Activated B cell treated with CpG ODN at 0.5 μM for 24 hours (primary cell): ENCODE results near the gene ULBP1. TPM values are rescaled to one million over a fixed set of nuclear protein-coding genes. Genes with fewer than 3 reads are reported as not detected.
"Not testable (repeated sequence)": the region's sequence is repeated elsewhere in the genome, so short reads cannot be mapped to it uniquely, and the experiment has no call there.

Experiments used
- ATAC-seq: fragments of 200-7000 bp; cut with Tn5 transposase; one replicate; pipeline ENCODE4 v1.10.0; 2021; ENCODE audit warnings: low read depth, mild to moderate bottlenecking, moderate library complexity
- CTCF ChIA-PET: fragments of 350-600 bp; sonication (Branson Sonifier 250); formaldehyde crosslinking; loops from one replicate; lab custom pipeline; 2021; ENCODE audit warnings: antibody characterized with exemption; lab: Charles Lee
- POLR2A ChIA-PET: fragments of 350-600 bp; sonication (Branson Sonifier 250); formaldehyde crosslinking; loops from one replicate; lab custom pipeline; 2021; ENCODE audit warnings: antibody characterized with exemption; lab: Charles Lee
- DNase-seq: peaks from one replicate; pipeline ENCODE4 v3.0.0; 2022
- H3K27ac Mint-ChIP-seq: one replicate; pipeline ENCODE4 v1.8.0; 2020; ENCODE audit warnings: mixed read lengths
- H3K27me3 Mint-ChIP-seq: one replicate; pipeline ENCODE4 v1.8.0; 2021; ENCODE audit warnings: mixed read lengths
- H3K36me3 Mint-ChIP-seq: one replicate; pipeline ENCODE4 v1.8.0; 2021; ENCODE audit warnings: low read depth, mixed read lengths
- H3K4me1 Mint-ChIP-seq: one replicate; pipeline ENCODE4 v1.8.0; 2021; ENCODE audit warnings: mixed read lengths
- H3K4me3 Mint-ChIP-seq: one replicate; pipeline ENCODE4 v1.8.0; 2020; ENCODE audit warnings: mild to moderate bottlenecking, mixed read lengths
- H3K9me3 Mint-ChIP-seq: one replicate; pipeline ENCODE4 v1.8.0; 2020; ENCODE audit warnings: mixed read lengths
- intact Hi-C: fragments of 100-400 bp; cut with micrococcal nuclease; formaldehyde crosslinking; loops from one replicate; pipeline ENCODE4 v1.15.1; 2024
- total RNA-seq: library from RNA; stranded (reverse); gene quantifications from 2 replicates; pipeline ENCODE4 v1.2.3, GENCODE V29; 2022
- TF ChIP-seq, protein P1 (sequence below): fragments of 200-600 bp; IDR thresholded peaks from one replicate; pipeline ENCODE4 v1.8.0; 2022; ENCODE audit warnings: antibody characterized with exemption, mild to moderate bottlenecking

ULBP1 gene
- total RNA-seq, 1 donor from 2014 or later = 2.2 TPM

DNA sequence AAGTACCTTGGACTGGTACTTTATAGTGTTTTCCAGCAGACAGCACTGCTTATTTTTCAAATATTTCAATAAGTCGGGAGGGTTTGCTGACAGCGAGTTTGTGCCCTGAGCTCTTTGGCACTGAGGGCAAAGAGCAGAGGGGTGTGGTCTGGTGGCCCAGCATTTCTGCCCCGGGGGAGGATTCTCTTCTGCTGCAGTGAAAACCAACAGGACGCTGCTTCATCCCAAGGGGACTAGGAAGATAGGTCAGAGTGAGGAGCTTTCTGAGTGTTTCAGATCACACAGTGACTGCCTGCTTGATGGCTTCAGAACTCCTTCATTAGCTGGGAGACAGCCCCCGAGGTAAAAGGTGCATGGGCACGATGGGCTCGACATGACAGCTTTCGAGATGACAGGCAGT is 13.3 kb upstream of the ULBP1 start:
- H3K27ac Mint-ChIP-seq = no peak overlapping the region
- CTCF ChIA-PET = no interaction called here

DNA sequence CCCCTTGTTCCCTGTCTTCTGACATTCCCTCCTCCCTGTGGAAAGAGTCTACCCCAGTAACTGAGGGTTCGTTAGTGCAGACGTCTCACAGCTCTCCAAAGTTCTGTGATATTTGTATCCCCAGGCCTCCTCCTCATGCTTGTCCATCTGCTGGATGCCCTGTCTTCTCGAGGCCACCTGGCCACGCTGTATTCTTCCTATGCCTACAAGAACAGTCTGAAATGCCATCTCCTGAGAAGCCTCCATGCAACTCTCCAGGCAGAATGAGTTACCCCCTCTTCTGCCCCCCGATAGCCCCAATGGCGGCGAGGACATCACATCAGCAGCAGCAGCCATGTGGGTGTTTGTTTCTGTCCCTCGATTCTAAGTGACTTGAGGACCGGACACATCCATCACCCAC is 12.6 kb upstream of the ULBP1 start:
- TF ChIP-seq, protein P1, sequence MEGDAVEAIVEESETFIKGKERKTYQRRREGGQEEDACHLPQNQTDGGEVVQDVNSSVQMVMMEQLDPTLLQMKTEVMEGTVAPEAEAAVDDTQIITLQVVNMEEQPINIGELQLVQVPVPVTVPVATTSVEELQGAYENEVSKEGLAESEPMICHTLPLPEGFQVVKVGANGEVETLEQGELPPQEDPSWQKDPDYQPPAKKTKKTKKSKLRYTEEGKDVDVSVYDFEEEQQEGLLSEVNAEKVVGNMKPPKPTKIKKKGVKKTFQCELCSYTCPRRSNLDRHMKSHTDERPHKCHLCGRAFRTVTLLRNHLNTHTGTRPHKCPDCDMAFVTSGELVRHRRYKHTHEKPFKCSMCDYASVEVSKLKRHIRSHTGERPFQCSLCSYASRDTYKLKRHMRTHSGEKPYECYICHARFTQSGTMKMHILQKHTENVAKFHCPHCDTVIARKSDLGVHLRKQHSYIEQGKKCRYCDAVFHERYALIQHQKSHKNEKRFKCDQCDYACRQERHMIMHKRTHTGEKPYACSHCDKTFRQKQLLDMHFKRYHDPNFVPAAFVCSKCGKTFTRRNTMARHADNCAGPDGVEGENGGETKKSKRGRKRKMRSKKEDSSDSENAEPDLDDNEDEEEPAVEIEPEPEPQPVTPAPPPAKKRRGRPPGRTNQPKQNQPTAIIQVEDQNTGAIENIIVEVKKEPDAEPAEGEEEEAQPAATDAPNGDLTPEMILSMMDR = no peak

More for the DNA sequence above, 13.3 kb upstream of the ULBP1 start:
- Mint-ChIP-seq H3K4me1 (peaks cover 7% of the 10 kb centered on the region), H3K9me3 (no peaks in the 10 kb centered on the region), H3K27me3 (peaks cover 63% of the 10 kb centered on the region), H3K4me3 (no peak overlapping the region), H3K36me3 (no peaks in the 10 kb centered on the region)
- POLR2A ChIA-PET = no interaction called here
- TF ChIP-seq, protein P1 = no peak
- ATAC-seq = no peak
- no peak for DNase-seq
- intact Hi-C loops = no loop called here

DNA sequence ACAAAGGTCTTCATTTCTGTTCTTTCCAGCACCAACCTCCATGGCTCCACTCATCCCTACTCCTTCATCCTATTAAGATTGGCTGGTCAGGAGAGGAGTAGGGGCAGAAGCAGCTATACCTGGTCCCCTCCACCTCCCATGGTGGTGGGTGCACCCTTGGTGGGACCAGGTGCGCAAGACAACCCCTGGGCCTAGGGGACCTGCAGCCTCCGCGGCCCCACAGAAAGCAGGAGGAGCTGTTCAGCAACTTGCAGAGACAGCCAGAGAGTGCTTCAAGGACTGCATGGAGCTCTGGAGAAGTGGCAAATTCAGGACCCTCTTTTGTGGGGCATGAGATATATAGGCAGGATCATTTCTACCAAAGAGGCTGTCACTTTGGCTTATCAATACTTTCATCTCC is 12.1 kb upstream of the ULBP1 start:
- ChIA-PET POLR2A (no interaction called here), CTCF (interaction anchor here (2.5 kb wide), 1 partner anchor 65 kb away, joined by 10 read pairs; no protein-coding TSS in a partner anchor)
- Mint-ChIP-seq H3K4me1 (peaks cover 8% of the 10 kb centered on the region), H3K27me3 (peaks cover 69% of the 10 kb centered on the region), H3K27ac (no peak overlapping the region), H3K4me3 (no peak overlapping the region), H3K9me3 (no peaks in the 10 kb centered on the region), H3K36me3 (no peaks in the 10 kb centered on the region)
- TF ChIP-seq, protein P1 = no peak
- intact Hi-C loops = no loop called here
- no peak for DNase-seq
- no peak for ATAC-seq

More for the DNA sequence above, 12.6 kb upstream of the ULBP1 start:
- no peak for ATAC-seq
- peaks cover 8% of the 10 kb centered on the region for H3K4me1 Mint-ChIP-seq
- H3K4me3 Mint-ChIP-seq = no peak overlapping the region
- H3K27me3 Mint-ChIP-seq = peaks cover 70% of the 10 kb centered on the region
- POLR2A ChIA-PET = no interaction called here
- no peaks in the 10 kb centered on the region for H3K36me3 Mint-ChIP-seq
- no peak for DNase-seq
- no peak overlapping the region for H3K27ac Mint-ChIP-seq
- CTCF ChIA-PET = no interaction called here
- H3K9me3 Mint-ChIP-seq = no peaks in the 10 kb centered on the region
- intact Hi-C loops = no loop called here

DNA sequence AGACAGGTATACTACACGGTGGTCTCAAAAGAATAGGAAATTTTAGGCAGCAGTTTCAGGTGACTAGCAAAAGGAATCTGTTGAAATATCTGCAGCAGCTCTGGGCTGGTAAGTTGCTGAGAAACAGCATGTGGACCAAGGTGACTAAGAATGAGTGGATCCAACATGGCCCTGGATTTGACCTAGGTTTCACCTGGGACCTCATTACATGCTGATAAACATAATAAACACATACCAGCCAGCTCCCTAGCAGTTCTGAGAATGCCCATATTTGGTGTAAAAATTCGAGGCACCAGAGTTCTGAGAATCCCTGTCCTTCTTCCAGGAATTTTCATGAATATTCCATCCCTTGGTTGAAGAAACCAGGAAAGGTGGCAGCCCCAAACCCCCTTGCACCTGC is 10.4 kb upstream of the ULBP1 start:
- CTCF ChIA-PET = interaction anchor here (2.5 kb wide), 1 partner anchor 64 kb away, joined by 10 read pairs; no protein-coding TSS in a partner anchor
- DNase-seq, H3K36me3 Mint-ChIP-seq, H3K9me3 Mint-ChIP-seq, H3K4me3 Mint-ChIP-seq, POLR2A ChIA-PET, intact Hi-C loops, H3K4me1 Mint-ChIP-seq, H3K27ac Mint-ChIP-seq, ATAC-seq: not testable (repeated sequence)
- peaks cover 66% of the 10 kb centered on the region for H3K27me3 Mint-ChIP-seq

DNA sequence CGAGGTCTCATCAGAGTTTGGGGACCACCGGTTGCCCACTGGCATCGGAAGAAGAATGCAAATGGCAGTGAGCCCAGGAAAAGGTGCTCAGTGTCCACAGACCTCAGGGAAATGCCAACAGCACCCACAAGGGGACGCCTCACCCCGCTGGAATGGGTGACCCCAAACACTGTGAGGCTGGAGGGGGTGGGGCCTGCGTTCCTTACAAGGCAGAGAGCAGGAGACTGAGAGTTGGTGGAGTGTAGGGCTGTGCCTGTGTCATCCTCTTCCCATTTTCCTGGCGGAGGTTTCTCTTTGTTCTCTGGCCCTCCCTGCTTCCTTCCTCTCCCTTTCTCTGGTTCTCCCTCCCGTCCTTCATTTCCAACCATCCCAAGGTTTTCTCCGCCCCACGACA is 9.8 kb upstream of the ULBP1 start:
- H3K9me3 Mint-ChIP-seq, H3K36me3 Mint-ChIP-seq, H3K4me1 Mint-ChIP-seq, intact Hi-C loops, H3K4me3 Mint-ChIP-seq, H3K27ac Mint-ChIP-seq, POLR2A ChIA-PET, DNase-seq: not testable (repeated sequence)
- ATAC-seq = peak; percentile 82
- CTCF ChIA-PET = interaction anchor here (2.5 kb wide), 1 partner anchor 63 kb away, joined by 10 read pairs; no protein-coding TSS in a partner anchor
- peaks cover 65% of the 10 kb centered on the region for H3K27me3 Mint-ChIP-seq

DNA sequence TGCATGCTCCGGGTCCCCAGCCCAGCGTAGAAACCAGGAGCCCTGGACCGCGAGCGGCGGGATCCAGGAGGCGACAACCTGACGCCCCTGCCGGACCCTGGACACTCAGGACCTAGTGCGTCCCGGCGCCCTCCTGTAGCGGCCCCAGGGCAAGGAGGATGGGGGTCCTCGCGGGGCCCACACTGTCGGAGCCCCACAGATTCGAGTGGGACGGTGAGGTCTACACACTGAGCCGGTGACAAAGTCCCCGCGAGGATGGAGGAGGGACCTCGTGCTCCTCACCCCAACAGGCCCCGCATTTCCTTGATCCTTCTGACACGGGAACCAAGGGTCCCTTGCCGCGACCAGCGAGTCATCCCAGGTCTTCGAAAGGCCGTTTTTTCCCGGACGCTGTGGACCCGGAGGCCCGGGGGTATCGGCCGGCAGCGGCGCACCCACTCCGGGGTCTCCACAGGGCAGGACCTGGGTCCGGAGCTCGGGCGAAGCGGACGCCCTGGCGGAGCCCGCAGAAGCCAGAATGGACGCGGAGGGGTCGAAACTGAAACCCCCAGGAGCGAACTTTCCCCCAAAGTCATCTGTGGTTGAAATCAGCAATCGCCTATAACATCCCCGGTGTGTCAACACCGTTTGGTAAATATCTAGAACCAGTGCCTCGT is 9.3 kb upstream of the ULBP1 start:
- DNase-seq, H3K4me3 Mint-ChIP-seq, intact Hi-C loops, H3K27ac Mint-ChIP-seq, H3K36me3 Mint-ChIP-seq, H3K9me3 Mint-ChIP-seq, POLR2A ChIA-PET, CTCF ChIA-PET, H3K4me1 Mint-ChIP-seq, ATAC-seq: not testable (repeated sequence)
- H3K27me3 Mint-ChIP-seq = peaks cover 66% of the 10 kb centered on the region

DNA sequence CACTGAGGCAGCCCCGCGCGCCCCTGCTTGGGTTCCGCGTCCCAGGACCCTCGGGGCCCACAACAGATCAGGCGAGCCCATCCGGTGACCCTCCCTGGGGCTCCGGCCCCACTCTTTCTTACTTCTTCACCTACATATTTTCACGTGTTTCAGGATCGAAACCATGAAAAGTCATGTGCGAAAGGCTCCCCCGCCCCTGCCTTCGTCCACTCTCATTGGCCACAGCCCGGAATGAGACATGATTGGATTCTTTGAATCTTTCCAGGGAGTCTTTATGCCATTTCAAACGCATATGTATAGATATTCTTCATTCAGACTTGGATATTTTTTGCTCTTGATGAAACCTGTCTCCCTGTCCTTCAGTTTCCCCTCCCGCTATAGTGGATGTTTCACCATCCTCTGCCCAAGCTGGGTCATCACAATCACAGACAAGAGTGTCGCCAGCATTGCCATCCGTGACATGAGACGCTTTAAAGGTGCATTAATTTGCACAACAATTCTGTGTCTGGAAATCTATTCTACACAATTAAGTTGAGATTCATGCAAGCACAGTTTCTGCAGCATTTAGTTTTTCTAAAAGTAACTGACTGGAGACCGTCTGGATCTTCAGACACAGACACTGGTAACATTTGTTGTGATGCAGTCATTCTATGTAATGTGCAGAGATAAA is 8.6 kb upstream of the ULBP1 start:
- not testable (repeated sequence) for H3K36me3 Mint-ChIP-seq

DNA sequence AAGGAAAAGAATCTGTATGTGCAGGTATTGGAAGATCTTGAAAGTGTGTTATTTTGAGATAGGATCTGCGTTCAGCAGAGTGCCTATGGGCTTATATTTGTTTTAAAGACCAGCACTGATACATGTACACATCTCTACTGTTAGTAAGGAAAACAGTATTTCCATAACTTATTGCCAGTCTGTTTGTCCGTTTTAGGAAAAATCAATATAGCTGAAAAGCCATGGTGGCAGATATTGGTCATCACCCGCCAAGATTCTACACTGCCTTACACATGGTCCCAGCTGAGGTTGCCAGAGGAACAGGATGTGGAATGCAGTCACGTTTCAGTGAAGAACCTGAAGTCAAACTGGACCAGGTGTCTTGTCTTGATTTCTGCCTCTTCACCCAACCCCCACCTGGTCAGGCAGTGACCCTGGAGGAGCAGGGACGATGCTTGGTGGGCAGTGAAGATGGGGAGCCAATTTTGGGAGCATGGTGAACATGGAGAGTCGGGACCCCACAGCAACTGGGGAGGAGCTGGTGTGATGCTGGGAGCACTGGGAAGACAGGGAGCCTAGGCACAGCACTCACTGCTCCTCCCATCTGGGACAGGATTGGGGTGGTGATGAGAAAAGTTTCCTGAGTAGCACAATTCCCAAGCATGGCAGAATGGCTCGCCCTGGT is 8.0 kb upstream of the ULBP1 start:
- H3K9me3 Mint-ChIP-seq, H3K4me1 Mint-ChIP-seq, ATAC-seq, H3K4me3 Mint-ChIP-seq, DNase-seq, H3K27ac Mint-ChIP-seq, intact Hi-C loops, H3K36me3 Mint-ChIP-seq: not testable (repeated sequence)
- ChIA-PET POLR2A (interaction anchor here (0.6 kb wide), 1 partner anchor 51 kb away, joined by 3 read pairs; no protein-coding TSS in a partner anchor), CTCF (interaction anchor here (1.9 kb wide), 1 partner anchor 10 kb away, joined by 3 read pairs; no protein-coding TSS in a partner anchor)
- H3K27me3 Mint-ChIP-seq = peaks cover 60% of the 10 kb centered on the region

More for the DNA sequence above, 8.6 kb upstream of the ULBP1 start:
- H3K4me1 Mint-ChIP-seq, H3K4me3 Mint-ChIP-seq, intact Hi-C loops, ATAC-seq, DNase-seq, H3K9me3 Mint-ChIP-seq, H3K27ac Mint-ChIP-seq: not testable (repeated sequence)
- H3K27me3 Mint-ChIP-seq = peaks cover 62% of the 10 kb centered on the region
- POLR2A ChIA-PET = interaction anchor here (0.6 kb wide), 1 partner anchor 52 kb away, joined by 3 read pairs; no protein-coding TSS in a partner anchor
- CTCF ChIA-PET = interaction anchor here (1.9 kb wide), 1 partner anchor 10 kb away, joined by 3 read pairs; no protein-coding TSS in a partner anchor

DNA sequence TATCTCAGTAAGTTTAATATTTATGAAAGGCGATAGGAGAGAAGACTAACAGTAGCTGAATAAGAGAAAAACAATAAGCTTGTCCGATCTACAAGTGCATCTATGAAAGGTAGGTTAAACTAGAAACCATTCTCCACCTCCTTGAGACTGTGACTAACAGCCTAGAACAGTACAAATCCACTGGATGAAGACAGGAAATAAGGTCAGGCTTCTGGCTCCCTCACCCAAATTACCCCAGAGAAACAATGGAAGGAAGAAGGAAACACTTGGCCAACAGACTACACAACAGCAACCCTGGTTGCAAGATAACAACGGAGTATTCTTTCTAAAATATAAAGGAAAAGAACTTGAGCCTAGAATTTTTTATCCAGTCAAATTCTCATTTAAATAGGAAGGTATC is 5.6 kb upstream of the ULBP1 start:
- H3K36me3 Mint-ChIP-seq, DNase-seq, CTCF ChIA-PET, H3K9me3 Mint-ChIP-seq, intact Hi-C loops, H3K27ac Mint-ChIP-seq, POLR2A ChIA-PET, ATAC-seq, H3K4me3 Mint-ChIP-seq: not testable (repeated sequence)
- H3K27me3 Mint-ChIP-seq = peaks cover 58% of the 10 kb centered on the region
- H3K4me1 Mint-ChIP-seq = peaks cover 12% of the 10 kb centered on the region
